Type B pancreatic cell (in vitro differentiated cells): ENCODE results near the gene ZBTB42. TPM values are rescaled to one million over a fixed set of nuclear protein-coding genes. Genes with fewer than 3 reads are reported as not detected.

Experiments
- DNase-seq: peaks from one replicate; pipeline ENCODE4 v3.0.0; 2021; ENCODE audit warnings: mixed read lengths; ENCODE audit not compliant: unreplicated experiment; ENCODE audit errors: extremely low spot score
- H3K27ac Mint-ChIP-seq: 2 replicates; pipeline ENCODE4 v1.8.0; 2021; ENCODE audit warnings: mild to moderate bottlenecking, mixed read lengths
- H3K27me3 Mint-ChIP-seq: 2 replicates; pipeline ENCODE4 v1.8.0; 2021; ENCODE audit warnings: mixed read lengths
- H3K36me3 Mint-ChIP-seq: 2 replicates; pipeline ENCODE4 v1.8.0; 2021; ENCODE audit warnings: mixed read lengths
- H3K4me1 Mint-ChIP-seq: one replicate; pipeline ENCODE4 v1.8.0; 2021; ENCODE audit warnings: mixed read lengths; ENCODE audit not compliant: unreplicated experiment
- H3K4me3 Mint-ChIP-seq: 2 replicates; pipeline ENCODE4 v1.8.0; 2021; ENCODE audit warnings: mild to moderate bottlenecking, mixed read lengths
- H3K9me3 Mint-ChIP-seq: 2 replicates; pipeline ENCODE4 v1.8.0; 2021; ENCODE audit warnings: mixed read lengths
- CTCF ChIP-seq: fragments of 200-600 bp; sonication (generic); conservative IDR thresholded peaks from 2 replicates; pipeline ENCODE4 v1.5.0; 2021; ENCODE audit warnings: antibody characterized with exemption, mild to moderate bottlenecking
- total RNA-seq: library from RNA; stranded (reverse); gene quantifications from 2 replicates; pipeline ENCODE4 v1.2.1, GENCODE V29; 2021; ENCODE audit warnings: low replicate concordance

ZBTB42 gene
- total RNA-seq, 1 donor from 2014 or later, result 6.6 TPM

DNA sequence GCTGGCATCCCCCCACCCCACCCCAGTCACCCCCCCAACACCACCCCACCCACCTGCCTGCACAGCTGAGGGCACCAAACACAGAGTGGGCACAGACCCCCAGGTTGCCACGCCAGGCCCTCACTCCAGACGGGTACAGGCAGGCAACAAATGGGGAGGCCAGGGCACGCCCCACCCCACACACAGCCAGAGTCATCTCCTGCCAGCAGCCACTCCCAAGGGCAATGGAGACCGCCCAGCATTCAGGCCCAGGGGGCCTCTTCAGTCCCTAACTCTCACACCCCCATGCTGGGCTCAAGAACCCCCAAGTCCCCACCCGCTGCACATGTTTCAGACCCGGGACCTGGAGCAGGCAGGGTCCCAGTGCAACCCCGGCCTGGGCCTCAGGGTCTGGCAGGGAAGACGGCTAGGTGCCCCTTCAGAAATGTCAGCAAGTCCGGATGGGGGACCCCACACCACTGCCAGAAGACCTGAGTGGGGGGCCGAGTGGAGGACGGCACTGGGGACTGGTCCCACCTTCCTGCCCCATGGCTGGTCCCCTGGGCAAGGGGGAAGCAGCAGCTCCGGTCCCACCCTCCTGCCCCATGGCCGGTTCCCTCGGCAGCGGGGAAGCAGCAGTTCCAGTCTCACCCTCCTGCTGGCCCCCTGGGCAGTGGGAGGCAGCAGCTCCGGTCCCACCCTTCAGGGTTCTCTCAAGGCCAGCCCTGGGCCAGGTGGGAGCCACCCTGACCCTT, 17.2 kb upstream of the ZBTB42 start:
- no peak for DNase-seq
- Mint-ChIP-seq H3K27me3 (no peaks in the 10 kb centered on the region), H3K36me3 (no peaks in the 10 kb centered on the region), H3K27ac (no peak overlapping the region), H3K4me3 (no peak overlapping the region), H3K9me3 (no peaks in the 10 kb centered on the region), H3K4me1 (no peaks in the 10 kb centered on the region)
- no peak for TF ChIP-seq CTCF

GRCh38 chr14:104784218-104784568, 16.7 kb upstream of the ZBTB42 start:
- no peak for TF ChIP-seq CTCF
- Mint-ChIP-seq H3K4me3 (no peak overlapping the region), H3K9me3 (no peaks in the 10 kb centered on the region), H3K27me3 (no peaks in the 10 kb centered on the region), H3K36me3 (no peaks in the 10 kb centered on the region), H3K4me1 (no peaks in the 10 kb centered on the region), H3K27ac (no peak overlapping the region)
- no peak for DNase-seq

GRCh38 chr14:104784846-104785707, 15.8 kb upstream of the ZBTB42 start:
- no peaks in the 10 kb centered on the region for H3K9me3 Mint-ChIP-seq
- no peaks in the 10 kb centered on the region for H3K27me3 Mint-ChIP-seq
- no peak overlapping the region for H3K27ac Mint-ChIP-seq
- no peak for TF ChIP-seq CTCF
- no peaks in the 10 kb centered on the region for H3K4me1 Mint-ChIP-seq
- H3K4me3 Mint-ChIP-seq, result no peak overlapping the region
- no peaks in the 10 kb centered on the region for H3K36me3 Mint-ChIP-seq
- no peak for DNase-seq

GRCh38 chr14:104785708-104786080, 15.2 kb upstream of the ZBTB42 start:
- H3K27ac Mint-ChIP-seq, result no peak overlapping the region
- no peak overlapping the region for H3K4me3 Mint-ChIP-seq
- no peak for TF ChIP-seq CTCF
- no peaks in the 10 kb centered on the region for H3K27me3 Mint-ChIP-seq
- no peaks in the 10 kb centered on the region for H3K36me3 Mint-ChIP-seq
- no peak for DNase-seq
- no peaks in the 10 kb centered on the region for H3K9me3 Mint-ChIP-seq
- no peaks in the 10 kb centered on the region for H3K4me1 Mint-ChIP-seq

DNA sequence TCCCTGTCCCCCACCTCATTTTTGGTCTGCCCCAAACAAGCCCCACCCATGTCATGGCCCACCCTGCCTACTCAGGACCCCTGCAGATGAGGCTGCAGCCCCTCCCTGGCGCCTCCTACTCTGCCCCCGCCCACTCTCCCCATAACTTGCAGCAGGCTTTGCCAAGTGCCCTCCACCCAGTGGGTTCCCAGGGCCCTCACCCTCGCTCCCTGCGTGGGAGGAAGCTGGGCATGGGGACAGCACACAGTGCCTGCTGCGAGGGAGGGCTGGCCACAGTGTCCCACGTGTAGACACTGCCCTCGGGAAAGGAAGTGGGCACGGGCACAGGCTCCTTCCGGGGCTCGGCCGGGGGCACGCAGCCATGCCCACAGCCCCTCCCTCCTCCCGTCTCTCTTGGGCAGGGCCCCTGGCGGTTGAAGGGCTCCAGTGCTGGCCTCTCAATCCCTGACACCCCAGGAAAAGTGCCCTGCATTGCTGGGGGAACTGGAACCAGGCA, 14.8 kb upstream of the ZBTB42 start:
- Mint-ChIP-seq H3K9me3 (no peaks in the 10 kb centered on the region), H3K4me3 (no peak overlapping the region), H3K4me1 (no peaks in the 10 kb centered on the region), H3K27ac (no peak overlapping the region), H3K36me3 (no peaks in the 10 kb centered on the region), H3K27me3 (no peaks in the 10 kb centered on the region)
- no peak for TF ChIP-seq CTCF
- DNase-seq, result no peak
